H9 (cell line): ENCODE measurements around the gene PPCDC. TPM values are rescaled to one million over a fixed set of nuclear protein-coding genes. Genes with fewer than 3 reads are reported as not detected.

Experiments
- DNase-seq: peaks from one replicate; pipeline ENCODE4 v3.0.0-alpha.2; 2017
- H2AFZ ChIP-seq: one replicate; pipeline ENCODE4 v1.6.1; 2013; ENCODE audit warnings: mild to moderate bottlenecking, low read length, control low read depth, moderate library complexity
- H2AK5ac ChIP-seq: 2 replicates; pipeline ENCODE4 v1.6.1; 2013; ENCODE audit warnings: low read length, control low read depth, mixed read lengths; ENCODE audit not compliant: insufficient read length
- H2BK120ac ChIP-seq: one replicate; pipeline ENCODE4 v1.6.1; 2013; ENCODE audit warnings: low read depth, mild to moderate bottlenecking, low read length, control low read depth, inconsistent platforms; ENCODE audit not compliant: poor library complexity, severe bottlenecking
- H2BK12ac ChIP-seq: 2 replicates; pipeline ENCODE4 v1.6.1; 2013; ENCODE audit warnings: low read length, control low read depth, mixed read lengths, low read depth; ENCODE audit not compliant: insufficient read length
- H2BK15ac ChIP-seq: 2 replicates; pipeline ENCODE4 v1.6.1; 2013; ENCODE audit warnings: low read depth, low read length, control low read depth
- H2BK20ac ChIP-seq: one replicate; pipeline ENCODE4 v1.6.1; 2013; ENCODE audit warnings: low read depth, mild to moderate bottlenecking, low read length, control low read depth, inconsistent platforms; ENCODE audit not compliant: poor library complexity, severe bottlenecking
- H2BK5ac ChIP-seq: 2 replicates; pipeline ENCODE4 v1.6.1; 2013; ENCODE audit warnings: low read length, control low read depth, mixed read lengths; ENCODE audit not compliant: insufficient read length
- H3K14ac ChIP-seq: 2 replicates; pipeline ENCODE4 v1.6.1; 2013; ENCODE audit warnings: low read length, control low read depth; ENCODE audit not compliant: insufficient read depth
- H3K18ac ChIP-seq: 2 replicates; pipeline ENCODE4 v1.6.1; 2013; ENCODE audit warnings: low read depth, mild to moderate bottlenecking, mixed read lengths, low read length, control low read depth; ENCODE audit not compliant: insufficient read length
- H3K23ac ChIP-seq: 2 replicates; pipeline ENCODE4 v1.6.1; 2013; ENCODE audit warnings: low read length, control low read depth, mixed read lengths, low read depth; ENCODE audit not compliant: insufficient read length
- H3K23me2 ChIP-seq: 2 replicates; pipeline ENCODE4 v1.6.1; 2013; ENCODE audit warnings: low read depth, mild to moderate bottlenecking, mixed read lengths, low read length, control low read depth; ENCODE audit not compliant: insufficient read length, poor library complexity, severe bottlenecking
- H3K27ac ChIP-seq: 2 replicates; pipeline ENCODE4 v1.5.1; 2013; ENCODE audit warnings: low read length, control low read depth, mixed read lengths, low read depth; ENCODE audit not compliant: insufficient read length
- H3K27me3 ChIP-seq: 2 replicates; pipeline ENCODE4 v1.6.1; 2013; ENCODE audit warnings: low read length, control low read depth, inconsistent platforms; ENCODE audit not compliant: insufficient read depth
- H3K4ac ChIP-seq: 2 replicates; pipeline ENCODE4 v1.6.1; 2013; ENCODE audit warnings: low read depth, mild to moderate bottlenecking, control low read depth, inconsistent platforms, low read length, moderate library complexity
- H3K4me1 ChIP-seq: 2 replicates; pipeline ENCODE4 v1.6.1; 2013; ENCODE audit warnings: low read length, control low read depth, inconsistent platforms; ENCODE audit not compliant: insufficient read depth
- H3K4me2 ChIP-seq: 2 replicates; pipeline ENCODE4 v1.6.1; 2013; ENCODE audit warnings: low read length, control low read depth, mixed read lengths; ENCODE audit not compliant: insufficient read length, insufficient read depth
- H3K56ac ChIP-seq: 2 replicates; pipeline ENCODE4 v1.6.1; 2013; ENCODE audit warnings: low read depth, mild to moderate bottlenecking, mixed read lengths, low read length, control low read depth; ENCODE audit not compliant: insufficient read length
- H3K79me1 ChIP-seq: 2 replicates; pipeline ENCODE4 v1.6.1; 2013; ENCODE audit warnings: low read depth, mild to moderate bottlenecking, moderate library complexity, low read length, control low read depth, inconsistent platforms; ENCODE audit not compliant: insufficient read depth, poor library complexity, severe bottlenecking
- H3K79me2 ChIP-seq: 2 replicates; pipeline ENCODE4 v1.6.1; 2013; ENCODE audit warnings: low read length, control low read depth, inconsistent platforms; ENCODE audit not compliant: insufficient read depth
- H3K9ac ChIP-seq: 2 replicates; pipeline ENCODE4 v1.6.1; 2013; ENCODE audit warnings: low read length, control low read depth, mixed read lengths; ENCODE audit not compliant: insufficient read length; ENCODE audit errors: extremely low read depth
- H3K9me3 ChIP-seq: one replicate; pipeline ENCODE4 v1.6.1; 2013; ENCODE audit warnings: low read depth, low read length, inconsistent platforms; ENCODE audit not compliant: control insufficient read depth
- H3T11ph ChIP-seq: one replicate; pipeline ENCODE4 v1.6.1; 2013; ENCODE audit warnings: mild to moderate bottlenecking, low read length, control low read depth, inconsistent platforms
- H4K20me1 ChIP-seq: one replicate; pipeline ENCODE4 v1.6.1; 2013; ENCODE audit not compliant: control insufficient read depth, insufficient read length, insufficient read depth
- H4K5ac ChIP-seq: 2 replicates; pipeline ENCODE4 v1.6.1; 2013; ENCODE audit warnings: low read depth, mild to moderate bottlenecking, mixed read lengths, low read length, control low read depth; ENCODE audit not compliant: insufficient read length
- H4K8ac ChIP-seq: replicated peaks from 2 replicates; pipeline ENCODE4 v1.6.1; 2013; ENCODE audit warnings: low read length, control low read depth, mixed read lengths, low read depth; ENCODE audit not compliant: insufficient read length
- H4K91ac ChIP-seq: 2 replicates; pipeline ENCODE4 v1.6.1; 2013; ENCODE audit warnings: low read depth, mild to moderate bottlenecking, moderate library complexity, mixed read lengths, low read length, control low read depth; ENCODE audit not compliant: insufficient read length
- H3K27ac Mint-ChIP-seq, 3 experiments: 2 replicates in 2 of 3; 3 replicates in 1 of 3; pipeline ENCODE4 v1.8.0; 2020 to 2021; ENCODE audit warnings: mixed read lengths in 3 of 3, mild to moderate bottlenecking in 1 of 3, moderate library complexity in 1 of 3
- H3K27me3 Mint-ChIP-seq: 2 replicates; pipeline ENCODE4 v1.8.0; 2021; ENCODE audit warnings: low read depth, mild to moderate bottlenecking, moderate library complexity, mixed read lengths
- H3K36me3 Mint-ChIP-seq, 3 experiments: 2 replicates in 2 of 3; 3 replicates in 1 of 3; pipeline ENCODE4 v1.8.0; 2020 to 2021; ENCODE audit warnings: low read depth in 3 of 3, mixed read lengths in 3 of 3; ENCODE audit not compliant: insufficient read depth in 1 of 3
- H3K4me1 Mint-ChIP-seq, 2 experiments: 2 replicates each; pipeline ENCODE4 v1.8.0; 2020; ENCODE audit warnings: mixed read lengths in 2 of 2
- H3K4me3 Mint-ChIP-seq, 2 experiments: 2 replicates in 1 of 2; 3 replicates in 1 of 2; pipeline ENCODE4 v1.8.0; 2020 to 2021; ENCODE audit warnings: mild to moderate bottlenecking in 2 of 2, mixed read lengths in 2 of 2, moderate library complexity in 1 of 2
- H3K9me3 Mint-ChIP-seq, 2 experiments: 2 replicates in 1 of 2; 3 replicates in 1 of 2; pipeline ENCODE4 v1.8.0; 2020; ENCODE audit warnings: mild to moderate bottlenecking in 2 of 2, mixed read lengths in 2 of 2, moderate library complexity in 1 of 2
- CTCF ChIP-seq: fragments of 200-600 bp; sonication (generic); conservative IDR thresholded peaks from 3 replicates; pipeline ENCODE4 v1.8.0; 2021; ENCODE audit warnings: antibody characterized with exemption, mild to moderate bottlenecking
- WGBS: extraction: QIAGEN DNeasy Blood & Tissue Kit; methylation state at CpG from one replicate; pipeline ENCODE4 v1.1.7; 2013; ENCODE audit warnings: missing lambda C conversion rate, low lambda C conversion rate, mixed read lengths; ENCODE audit not compliant: insufficient read length; ENCODE audit errors: extremely low coverage; 5-methylcytosine and 5-hydroxymethylcytosine counted together
- total RNA-seq: library from RNA; stranded (reverse); gene quantifications from 2 replicates; pipeline ENCODE4 v1.2.1, GENCODE V29; 2021

PPCDC gene
- total RNA-seq, 1 experiment from 2014 or later, result 17.6 TPM

GRCh38 chr15:75019916-75020315, 3.5 kb upstream of the PPCDC start:
- Histone ChIP-seq H3K14ac (no peak overlapping the region), H4K5ac (no peak overlapping the region), H3T11ph (no peak overlapping the region), H3K4me1 (no peaks in the 10 kb centered on the region), H2AFZ (no peak overlapping the region), H4K8ac (no peak overlapping the region), H3K18ac (no peak overlapping the region), H4K20me1 (peaks cover 3% of the 10 kb centered on the region), H3K27me3 (no peaks in the 10 kb centered on the region), H3K56ac (no peak overlapping the region), H3K79me2 (no peaks in the 10 kb centered on the region; the same call in 1 of the 2 replicates), H3K23ac (no peak overlapping the region), H2BK5ac (no peak overlapping the region), H3K4ac (no peak overlapping the region), H2BK15ac (no peak overlapping the region), H3K79me1 (no peaks in the 10 kb centered on the region), H3K4me2 (no peak overlapping the region), H4K91ac (no peak overlapping the region), H2AK5ac (no peak overlapping the region), H3K9ac (no peak overlapping the region), H3K23me2 (no peaks in the 10 kb centered on the region), H3K27ac (no peak overlapping the region), H2BK120ac (no peak overlapping the region), H2BK12ac (no peak overlapping the region), H2BK20ac (no peak overlapping the region), H3K9me3 (no peaks in the 10 kb centered on the region)
- Mint-ChIP-seq H3K27ac (peak overlapping the region in 2 of 3 experiments; percentile 19 to 69; a peak in 3 of 7 replicates), H3K4me3 (no peak overlapping the region), H3K4me1 (peaks cover 0 to 3% of the 10 kb centered on the region in 2 experiments; a peak in 1 of 4 replicates), H3K9me3 (no peaks in the 10 kb centered on the region), H3K27me3 (no peaks in the 10 kb centered on the region), H3K36me3 (peaks cover 25 to 36% (median 31%) of the 10 kb centered on the region in 3 experiments)
- no CpG with 5 or more reads among the region's 3 CpGs for WGBS
- no peak for TF ChIP-seq CTCF
- DNase-seq, result no peak
